A549 (cell line): ENCODE results near the gene SDSL.

Experiments used
- CEBPB ChIP-seq, 2 experiments: fragments of >200 bp in 1 of 2; sonication (Bioruptor Twin) in 1 of 2; formaldehyde crosslinking in 1 of 2; IDR thresholded peaks; 2 replicates each; pipeline ENCODE4 v1.6.1; 2012 to 2016
- POLR2AphosphoS2 ChIP-seq: conservative IDR thresholded peaks from 2 replicates; pipeline ENCODE4 v1.6.1; 2012; ENCODE audit warnings: low read length, improper control_type of control experiment, inconsistent platforms
- TF ChIP-seq, protein P1 (sequence below): fragments of >200 bp; sonication (Bioruptor Twin); formaldehyde crosslinking; IDR thresholded peaks from 3 replicates; pipeline ENCODE4 v1.5.1; 2016
- TF ChIP-seq, protein P2 (sequence below): fragments of 200-600 bp; sonication (generic); IDR thresholded peaks from 2 replicates; pipeline ENCODE4 v1.6.1; 2016; ENCODE audit warnings: antibody characterized with exemption, mild to moderate bottlenecking, moderate library complexity

DNA sequence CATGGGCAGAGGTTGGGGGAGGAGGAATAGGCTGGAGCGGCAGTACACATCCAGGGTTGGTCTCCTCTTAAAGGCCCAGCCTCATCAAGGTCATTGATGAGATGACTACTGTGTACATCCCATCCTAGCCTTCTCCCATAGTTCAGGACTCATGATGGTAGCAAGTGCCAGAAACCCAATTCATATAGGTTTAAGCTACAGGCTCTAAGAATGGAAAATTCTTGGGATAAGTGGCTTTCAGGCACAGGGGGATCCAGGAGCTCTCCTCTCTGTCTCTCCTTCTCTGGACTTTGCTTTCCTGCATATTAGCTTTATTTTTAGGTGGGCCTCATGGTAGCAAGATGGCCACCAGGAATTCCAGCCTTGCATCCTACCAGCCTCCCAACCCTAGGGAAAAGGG, 6.3 kb downstream of the SDSL start:
- TF ChIP-seq, protein P1, sequence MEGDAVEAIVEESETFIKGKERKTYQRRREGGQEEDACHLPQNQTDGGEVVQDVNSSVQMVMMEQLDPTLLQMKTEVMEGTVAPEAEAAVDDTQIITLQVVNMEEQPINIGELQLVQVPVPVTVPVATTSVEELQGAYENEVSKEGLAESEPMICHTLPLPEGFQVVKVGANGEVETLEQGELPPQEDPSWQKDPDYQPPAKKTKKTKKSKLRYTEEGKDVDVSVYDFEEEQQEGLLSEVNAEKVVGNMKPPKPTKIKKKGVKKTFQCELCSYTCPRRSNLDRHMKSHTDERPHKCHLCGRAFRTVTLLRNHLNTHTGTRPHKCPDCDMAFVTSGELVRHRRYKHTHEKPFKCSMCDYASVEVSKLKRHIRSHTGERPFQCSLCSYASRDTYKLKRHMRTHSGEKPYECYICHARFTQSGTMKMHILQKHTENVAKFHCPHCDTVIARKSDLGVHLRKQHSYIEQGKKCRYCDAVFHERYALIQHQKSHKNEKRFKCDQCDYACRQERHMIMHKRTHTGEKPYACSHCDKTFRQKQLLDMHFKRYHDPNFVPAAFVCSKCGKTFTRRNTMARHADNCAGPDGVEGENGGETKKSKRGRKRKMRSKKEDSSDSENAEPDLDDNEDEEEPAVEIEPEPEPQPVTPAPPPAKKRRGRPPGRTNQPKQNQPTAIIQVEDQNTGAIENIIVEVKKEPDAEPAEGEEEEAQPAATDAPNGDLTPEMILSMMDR: no peak
- TF ChIP-seq CEBPB (IDR thresholded peaks at IDR 0.05) (no peak), POLR2AphosphoS2 (no peak)
- TF ChIP-seq, protein P2, sequence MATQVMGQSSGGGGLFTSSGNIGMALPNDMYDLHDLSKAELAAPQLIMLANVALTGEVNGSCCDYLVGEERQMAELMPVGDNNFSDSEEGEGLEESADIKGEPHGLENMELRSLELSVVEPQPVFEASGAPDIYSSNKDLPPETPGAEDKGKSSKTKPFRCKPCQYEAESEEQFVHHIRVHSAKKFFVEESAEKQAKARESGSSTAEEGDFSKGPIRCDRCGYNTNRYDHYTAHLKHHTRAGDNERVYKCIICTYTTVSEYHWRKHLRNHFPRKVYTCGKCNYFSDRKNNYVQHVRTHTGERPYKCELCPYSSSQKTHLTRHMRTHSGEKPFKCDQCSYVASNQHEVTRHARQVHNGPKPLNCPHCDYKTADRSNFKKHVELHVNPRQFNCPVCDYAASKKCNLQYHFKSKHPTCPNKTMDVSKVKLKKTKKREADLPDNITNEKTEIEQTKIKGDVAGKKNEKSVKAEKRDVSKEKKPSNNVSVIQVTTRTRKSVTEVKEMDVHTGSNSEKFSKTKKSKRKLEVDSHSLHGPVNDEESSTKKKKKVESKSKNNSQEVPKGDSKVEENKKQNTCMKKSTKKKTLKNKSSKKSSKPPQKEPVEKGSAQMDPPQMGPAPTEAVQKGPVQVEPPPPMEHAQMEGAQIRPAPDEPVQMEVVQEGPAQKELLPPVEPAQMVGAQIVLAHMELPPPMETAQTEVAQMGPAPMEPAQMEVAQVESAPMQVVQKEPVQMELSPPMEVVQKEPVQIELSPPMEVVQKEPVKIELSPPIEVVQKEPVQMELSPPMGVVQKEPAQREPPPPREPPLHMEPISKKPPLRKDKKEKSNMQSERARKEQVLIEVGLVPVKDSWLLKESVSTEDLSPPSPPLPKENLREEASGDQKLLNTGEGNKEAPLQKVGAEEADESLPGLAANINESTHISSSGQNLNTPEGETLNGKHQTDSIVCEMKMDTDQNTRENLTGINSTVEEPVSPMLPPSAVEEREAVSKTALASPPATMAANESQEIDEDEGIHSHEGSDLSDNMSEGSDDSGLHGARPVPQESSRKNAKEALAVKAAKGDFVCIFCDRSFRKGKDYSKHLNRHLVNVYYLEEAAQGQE: no peak
